CD14-positive monocyte (primary cell): ENCODE data around the gene ATP5F1A. TPM values are rescaled to one million over a fixed set of nuclear protein-coding genes. Genes with fewer than 3 reads are reported as not detected.

Experiments
- DNase-seq, 3 donors: peaks; one replicate each; pipeline ENCODE4 v3.0.0-alpha.2; 2011 to 2022
- H2AFZ ChIP-seq: 2 replicates; pipeline ENCODE4 v1.6.0; 2012; ENCODE audit warnings: mild to moderate bottlenecking, low read depth, low read length, inconsistent platforms; ENCODE audit not compliant: insufficient read depth, poor library complexity, severe bottlenecking
- H3K27ac ChIP-seq, 2 donors: 1 replicate in 1 of 2; 2 replicates in 1 of 2; pipeline ENCODE4 v1.5.1; 2012 to 2013; ENCODE audit warnings: low read length in 2 of 2, control low read depth in 1 of 2, inconsistent platforms in 1 of 2, low read depth in 1 of 2, mild to moderate bottlenecking in 1 of 2
- H3K27me3 ChIP-seq, 2 donors: one replicate each; pipeline versions ENCODE4 v1.6.0 to v1.6.1; 2011 to 2013; ENCODE audit warnings: low read length in 2 of 2; ENCODE audit not compliant: control insufficient read depth in 2 of 2, insufficient read depth in 2 of 2
- H3K36me3 ChIP-seq, 2 donors: replicated peaks in 1 of 2; 1 replicate in 1 of 2; 2 replicates in 1 of 2; pipeline versions ENCODE4 v1.5.1 to v1.6.1; 2012 to 2013; ENCODE audit warnings: low read length in 2 of 2, control low read depth in 1 of 2, inconsistent platforms in 1 of 2, mild to moderate bottlenecking in 1 of 2; ENCODE audit not compliant: insufficient read depth in 2 of 2, control insufficient read depth in 1 of 2
- H3K4me1 ChIP-seq, 2 donors: 1 replicate in 1 of 2; 2 replicates in 1 of 2; pipeline versions ENCODE4 v1.5.1 to v1.6.1; 2012 to 2013; ENCODE audit warnings: low read length in 2 of 2, control low read depth in 1 of 2, inconsistent platforms in 1 of 2, mild to moderate bottlenecking in 1 of 2, moderate library complexity in 1 of 2; ENCODE audit not compliant: insufficient read depth in 2 of 2, control insufficient read depth in 1 of 2
- H3K4me2 ChIP-seq: replicated peaks from 2 replicates; pipeline ENCODE3; 2012; ENCODE audit warnings: low read length, moderate library complexity, mild to moderate bottlenecking; ENCODE audit not compliant: poor library complexity, severe bottlenecking; ENCODE audit errors: extremely low read depth
- H3K4me3 ChIP-seq, 3 experiments: fragments of 200-600 bp in 1 of 3; sonication (generic) in 1 of 3; replicated peaks in 1 of 3; 1 replicate in 2 of 3; 2 replicates in 1 of 3; pipeline ENCODE4 v1.5.1; 2011 to 2013; ENCODE audit warnings: low read length in 3 of 3, mild to moderate bottlenecking in 3 of 3, control low read depth in 2 of 3, low read depth in 2 of 3, inconsistent platforms in 1 of 3, moderate library complexity in 1 of 3
- H3K79me2 ChIP-seq: 2 replicates; pipeline ENCODE4 v1.6.0; 2012; ENCODE audit warnings: mild to moderate bottlenecking, control low read depth, inconsistent platforms, low read length, moderate library complexity; ENCODE audit not compliant: insufficient read depth
- H3K9ac ChIP-seq: 2 replicates; pipeline ENCODE4 v1.6.0; 2017; ENCODE audit warnings: low read length, mild to moderate bottlenecking; ENCODE audit not compliant: insufficient read depth, poor library complexity, severe bottlenecking
- H3K9me3 ChIP-seq, 2 donors: replicated peaks in 1 of 2; 1 replicate in 1 of 2; 2 replicates in 1 of 2; pipeline versions ENCODE4 v1.5.1 to v1.6.1; 2012 to 2013; ENCODE audit warnings: low read length in 2 of 2, control low read depth in 1 of 2; ENCODE audit not compliant: control insufficient read depth in 1 of 2, insufficient read depth in 1 of 2
- H4K20me1 ChIP-seq: 2 replicates; pipeline ENCODE4 v1.6.0; 2012; ENCODE audit warnings: mild to moderate bottlenecking, low read length, control low read depth, moderate library complexity; ENCODE audit not compliant: insufficient read depth
- H3K27ac Mint-ChIP-seq, 7 donors: one replicate each; pipeline ENCODE4 v1.8.0; 2020; ENCODE audit warnings: mild to moderate bottlenecking in 7 of 7, mixed read lengths in 7 of 7, moderate library complexity in 6 of 7, inconsistent platforms in 2 of 7
- H3K27me3 Mint-ChIP-seq, 3 donors: one replicate each; pipeline ENCODE4 v1.8.0; 2021 to 2022; ENCODE audit warnings: low read depth in 3 of 3, mild to moderate bottlenecking in 3 of 3, mixed read lengths in 3 of 3, moderate library complexity in 3 of 3, inconsistent platforms in 1 of 3
- H3K36me3 Mint-ChIP-seq, 2 donors: one replicate each; pipeline ENCODE4 v1.8.0; 2020; ENCODE audit warnings: mixed read lengths in 2 of 2, inconsistent platforms in 1 of 2, mild to moderate bottlenecking in 1 of 2
- H3K4me1 Mint-ChIP-seq: one replicate; pipeline ENCODE4 v1.8.0; 2020; ENCODE audit warnings: mild to moderate bottlenecking, mixed read lengths
- H3K4me3 Mint-ChIP-seq, 2 donors: one replicate each; pipeline ENCODE4 v1.8.0; 2020; ENCODE audit warnings: mild to moderate bottlenecking in 2 of 2, mixed read lengths in 2 of 2, moderate library complexity in 1 of 2
- H3K9me3 Mint-ChIP-seq, 7 donors: one replicate each; pipeline ENCODE4 v1.8.0; 2020 to 2022; ENCODE audit warnings: mixed read lengths in 7 of 7, mild to moderate bottlenecking in 6 of 7, moderate library complexity in 6 of 7, inconsistent platforms in 2 of 7
- CTCF ChIP-seq: fragments of 200-600 bp; IDR thresholded peaks from one replicate; pipeline ENCODE4 v1.8.0; 2022; ENCODE audit warnings: antibody characterized with exemption, mild to moderate bottlenecking
- WGBS: methylation state at CpG from one replicate; pipeline ENCODE4 v1.1.5; 2013; ENCODE audit warnings: missing lambda C conversion rate; ENCODE audit not compliant: insufficient coverage; 5-methylcytosine and 5-hydroxymethylcytosine counted together
- intact Hi-C, 2 donors: fragments of 100-400 bp; cut with micrococcal nuclease; formaldehyde crosslinking; loops; one replicate each; pipeline versions ENCODE4 v1.15.0 to v1.15.1; 2023
- polyA plus RNA-seq, 3 donors: library from polyadenylated mRNA; depleted of rRNA in 1 of 3; unstranded in 2 of 3; stranded (reverse) in 1 of 3; fragments of 300-500 nt in 2 of 3; fragments of >200 nt in 1 of 3; fragmentation: Illumina TruSeq in 2 of 3; gene quantifications; 1 replicate in 2 of 3; 2 replicates in 1 of 3; pipeline ENCODE4 v1.2.3, GENCODE V29; 2012 to 2021

The ATP5F1A gene
- polyA plus RNA-seq, 3 donors, result 251 to 553 (median 524) TPM

- Histone ChIP-seq H3K4me3 (no peak overlapping the region), H3K36me3 (peaks cover 27 to 48% of the 10 kb centered on the region in 2 donors), H3K27me3 (no peaks in the 10 kb centered on the region), H4K20me1 (peaks cover 70% of the 10 kb centered on the region), H3K9me3 (no peaks in the 10 kb centered on the region), H2AFZ (no peak overlapping the region), H3K9ac (no peak overlapping the region), H3K79me2 (peaks cover 40% of the 10 kb centered on the region), H3K4me1 (peaks cover 22 to 28% of the 10 kb centered on the region in 2 donors), H3K27ac (peak overlapping the region in 1 of 2 donors; percentile 18), H3K4me2 (no peak overlapping the region)
- peak overlapping the region in 5 of 7 donors; percentile 7 to 48 (median 25) for H3K27ac Mint-ChIP-seq
- intact Hi-C loops, result no loop called here
- peaks cover 52 to 57% of the 10 kb centered on the region in 2 donors for H3K36me3 Mint-ChIP-seq
- peaks cover 41% of the 10 kb centered on the region for H3K4me1 Mint-ChIP-seq
- peaks cover 0 to 5% (median 0%) of the 10 kb centered on the region in 3 donors for H3K27me3 Mint-ChIP-seq
- TF ChIP-seq CTCF, result no peak
- peaks cover 0 to 1% (median 0%) of the 10 kb centered on the region in 7 donors for H3K9me3 Mint-ChIP-seq
- H3K4me3 Mint-ChIP-seq, result no peak overlapping the region
- DNase-seq, result no peak
- WGBS, result 83% methylated on average over 2 of the region's 5 CpGs
Measured at GRCh38 chr18:46040033-46040746, 57.9 kb downstream of the ATP5F1A start.

DNA sequence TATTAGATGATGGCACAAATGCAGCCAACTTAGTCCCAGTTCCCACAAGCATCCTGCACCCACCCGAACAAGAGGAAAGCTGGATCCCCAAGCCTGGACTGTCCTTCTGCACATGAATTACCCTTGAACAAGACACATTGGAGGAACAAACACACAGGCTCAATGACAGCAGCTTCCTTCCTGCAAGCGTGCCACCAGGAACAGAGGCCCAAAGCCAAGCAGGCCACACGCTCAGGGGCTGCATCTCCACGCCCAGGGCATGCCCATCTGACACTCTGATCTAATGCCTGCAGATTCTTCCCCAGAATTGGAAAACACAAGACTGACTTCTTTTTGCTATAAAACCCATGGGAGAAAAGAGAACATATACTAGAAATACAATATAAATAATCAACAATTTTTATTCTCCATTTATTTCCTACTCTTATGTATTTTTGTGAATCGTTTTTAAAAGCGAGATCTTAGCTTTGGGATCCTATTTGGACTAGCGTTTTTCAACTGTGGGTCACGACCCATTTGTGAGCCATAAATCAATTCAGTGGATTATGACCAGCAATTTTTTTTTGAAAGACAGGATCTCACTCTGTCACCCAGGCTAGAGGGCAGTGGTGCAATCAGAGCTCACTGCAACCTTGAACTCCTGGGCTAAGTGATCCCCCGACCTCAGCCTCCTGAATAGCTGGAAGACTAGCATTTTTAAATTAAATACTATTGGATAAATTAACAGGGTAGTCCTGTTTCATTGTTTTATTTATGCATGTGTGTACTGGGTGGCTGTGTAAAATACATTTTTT lies 60.4 kb downstream of the ATP5F1A start:
- H3K4me1 ChIP-seq, result peaks cover 16 to 20% of the 10 kb centered on the region in 2 donors
- Mint-ChIP-seq H3K9me3 (peaks cover 0 to 4% (median 0%) of the 10 kb centered on the region in 7 donors), H3K4me1 (peaks cover 35% of the 10 kb centered on the region), H3K36me3 (peaks cover 64 to 70% of the 10 kb centered on the region in 2 donors), H3K27me3 (peaks cover 0 to 1% (median 0%) of the 10 kb centered on the region in 3 donors), H3K4me3 (no peak overlapping the region), H3K27ac (peak overlapping the region in 5 of 7 donors; percentile 21 to 42 (median 28))
- peaks cover 26% of the 10 kb centered on the region for H3K79me2 ChIP-seq
- no peak overlapping the region for H3K27ac ChIP-seq
- intact Hi-C loops, result no loop called here
- WGBS, result 66% methylated on average over 5 of the region's 9 CpGs
- H3K27me3 ChIP-seq, result no peaks in the 10 kb centered on the region
- no peaks in the 10 kb centered on the region for H3K9me3 ChIP-seq
- peaks cover 27 to 68% of the 10 kb centered on the region in 2 donors for H3K36me3 ChIP-seq
- DNase-seq, result no peak
- H4K20me1 ChIP-seq, result peaks cover 78% of the 10 kb centered on the region
- no peak for TF ChIP-seq CTCF
- no peak overlapping the region for H3K4me2 ChIP-seq
- H2AFZ ChIP-seq, result no peak overlapping the region
- H3K9ac ChIP-seq, result no peak overlapping the region
- no peak overlapping the region for H3K4me3 ChIP-seq
